Osteoblast (primary cell): ENCODE measurements around the gene KCNA10. TPM values are rescaled to one million over a fixed set of nuclear protein-coding genes. Genes with fewer than 3 reads are reported as not detected.

Source experiments
- DNase-seq: peaks from one replicate; pipeline ENCODE4 v3.0.0; 2011; ENCODE audit warnings: low spot score, mixed read lengths; ENCODE audit not compliant: insufficient read length; ENCODE audit errors: missing footprints
- H2AFZ ChIP-seq: 2 replicates; pipeline ENCODE4 v1.6.0; 2011; ENCODE audit warnings: mild to moderate bottlenecking, low read length
- H3K27ac ChIP-seq: 2 replicates; pipeline ENCODE4 v1.5.1; 2011; ENCODE audit warnings: mild to moderate bottlenecking, low read depth, low read length, moderate library complexity
- H3K27me3 ChIP-seq: 2 replicates; pipeline ENCODE4 v1.6.0; 2012; ENCODE audit warnings: mild to moderate bottlenecking, control low read depth, inconsistent platforms, low read length, moderate library complexity; ENCODE audit not compliant: insufficient read depth
- H3K36me3 ChIP-seq: 2 replicates; pipeline ENCODE4 v1.5.1; 2011; ENCODE audit warnings: mild to moderate bottlenecking, low read length, control low read depth, moderate library complexity; ENCODE audit not compliant: insufficient read depth
- H3K4me1 ChIP-seq: 2 replicates; pipeline ENCODE4 v1.5.1; 2011; ENCODE audit warnings: mild to moderate bottlenecking, low read length, control low read depth, moderate library complexity; ENCODE audit not compliant: insufficient read depth
- H3K4me2 ChIP-seq: 2 replicates; pipeline ENCODE4 v1.6.0; 2011; ENCODE audit warnings: mild to moderate bottlenecking, low read length; ENCODE audit not compliant: insufficient read depth
- H3K4me3 ChIP-seq: fragments of 200-600 bp; sonication (generic); 3 replicates; pipeline ENCODE4 v1.5.1; 2012; ENCODE audit warnings: mild to moderate bottlenecking, low read length, inconsistent platforms; ENCODE audit not compliant: insufficient read depth
- H3K79me2 ChIP-seq: 2 replicates; pipeline ENCODE4 v1.6.0; 2012; ENCODE audit warnings: mild to moderate bottlenecking, low read length, control low read depth, inconsistent platforms; ENCODE audit not compliant: insufficient read depth
- H3K9me3 ChIP-seq: 2 replicates; pipeline ENCODE4 v1.5.1; 2011; ENCODE audit warnings: low read depth, low read length, control low read depth
- H4K20me1 ChIP-seq: 2 replicates; pipeline ENCODE4 v1.6.0; 2012; ENCODE audit warnings: mild to moderate bottlenecking, low read length, control low read depth; ENCODE audit not compliant: insufficient read depth
- total RNA-seq: library from RNA; depleted of rRNA; stranded (reverse); fragments of >200 nt; gene quantifications from 2 replicates; pipeline ENCODE4 v1.2.3, GENCODE V29; 2012
- TF ChIP-seq, protein P1 (sequence below): IDR thresholded peaks from 2 replicates; pipeline ENCODE4 v1.5.1; 2011; ENCODE audit warnings: mild to moderate bottlenecking, low read depth, low read length, moderate library complexity; ENCODE audit errors: extremely low read depth

KCNA10 gene
- total RNA-seq, 1 donor, result not detected

DNA sequence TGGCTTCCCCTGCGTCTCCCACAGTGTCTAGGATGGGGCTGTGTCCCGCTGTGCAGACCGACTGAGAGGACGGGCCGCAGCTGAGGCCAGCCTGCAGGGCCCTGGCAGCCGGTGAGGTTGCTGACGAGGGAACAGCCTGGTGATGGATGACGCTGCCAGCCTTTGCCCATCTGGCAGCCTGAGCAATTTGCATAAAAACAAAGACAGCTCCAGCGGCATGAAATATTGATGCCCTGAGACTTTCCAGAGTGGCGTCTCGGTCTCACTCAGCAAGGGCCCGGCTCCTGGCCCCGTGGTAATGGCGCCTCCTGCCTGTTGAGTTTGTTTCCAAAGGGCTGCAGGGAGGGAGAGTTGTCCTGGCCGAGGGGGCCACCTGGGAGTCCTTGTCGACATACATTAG lies 19.1 kb upstream of the KCNA10 start:
- Histone ChIP-seq H3K36me3 (no peaks in the 10 kb centered on the region), H4K20me1 (no peaks in the 10 kb centered on the region), H3K27ac (no peak overlapping the region)

DNA sequence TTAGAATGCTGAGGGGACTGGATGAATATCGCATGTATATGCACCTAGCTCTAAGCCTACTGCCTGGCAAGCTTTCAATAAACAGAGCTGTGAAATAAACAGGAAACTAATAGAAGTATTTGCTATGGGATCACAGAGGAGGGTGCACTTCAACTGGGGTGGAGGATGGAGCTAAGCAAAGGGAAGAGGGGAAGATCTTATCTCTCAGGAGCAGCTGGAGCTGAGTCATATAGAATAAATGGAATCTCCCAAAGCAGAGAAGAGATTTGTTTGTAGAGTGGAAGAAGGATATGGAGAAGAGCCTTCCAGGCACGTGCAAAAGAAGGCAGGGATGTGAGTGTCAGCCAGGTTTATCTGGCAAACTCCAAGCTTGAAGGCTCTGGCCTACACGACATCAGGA lies 17.0 kb upstream of the KCNA10 start:
- no peaks in the 10 kb centered on the region for H3K4me1 ChIP-seq
- H3K4me2 ChIP-seq, result no peak overlapping the region
- H3K27me3 ChIP-seq, result peaks cover 5% of the 10 kb centered on the region
- H3K36me3 ChIP-seq, result no peaks in the 10 kb centered on the region
- H2AFZ ChIP-seq, result no peak overlapping the region
- H4K20me1 ChIP-seq, result no peaks in the 10 kb centered on the region
- H3K27ac ChIP-seq, result no peak overlapping the region
- no peak overlapping the region for H3K4me3 ChIP-seq
- TF ChIP-seq, protein P1, sequence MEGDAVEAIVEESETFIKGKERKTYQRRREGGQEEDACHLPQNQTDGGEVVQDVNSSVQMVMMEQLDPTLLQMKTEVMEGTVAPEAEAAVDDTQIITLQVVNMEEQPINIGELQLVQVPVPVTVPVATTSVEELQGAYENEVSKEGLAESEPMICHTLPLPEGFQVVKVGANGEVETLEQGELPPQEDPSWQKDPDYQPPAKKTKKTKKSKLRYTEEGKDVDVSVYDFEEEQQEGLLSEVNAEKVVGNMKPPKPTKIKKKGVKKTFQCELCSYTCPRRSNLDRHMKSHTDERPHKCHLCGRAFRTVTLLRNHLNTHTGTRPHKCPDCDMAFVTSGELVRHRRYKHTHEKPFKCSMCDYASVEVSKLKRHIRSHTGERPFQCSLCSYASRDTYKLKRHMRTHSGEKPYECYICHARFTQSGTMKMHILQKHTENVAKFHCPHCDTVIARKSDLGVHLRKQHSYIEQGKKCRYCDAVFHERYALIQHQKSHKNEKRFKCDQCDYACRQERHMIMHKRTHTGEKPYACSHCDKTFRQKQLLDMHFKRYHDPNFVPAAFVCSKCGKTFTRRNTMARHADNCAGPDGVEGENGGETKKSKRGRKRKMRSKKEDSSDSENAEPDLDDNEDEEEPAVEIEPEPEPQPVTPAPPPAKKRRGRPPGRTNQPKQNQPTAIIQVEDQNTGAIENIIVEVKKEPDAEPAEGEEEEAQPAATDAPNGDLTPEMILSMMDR, result no peak
- no peaks in the 10 kb centered on the region for H3K9me3 ChIP-seq
- no peaks in the 10 kb centered on the region for H3K79me2 ChIP-seq
- no peak for DNase-seq

More for the DNA sequence above, 19.1 kb upstream of the KCNA10 start:
- H3K4me1 ChIP-seq, result no peaks in the 10 kb centered on the region
- H3K4me3 ChIP-seq, result no peak overlapping the region
- H3K79me2 ChIP-seq, result no peaks in the 10 kb centered on the region
- H3K4me2 ChIP-seq, result no peak overlapping the region
- no peak overlapping the region for H2AFZ ChIP-seq
- H3K9me3 ChIP-seq, result no peaks in the 10 kb centered on the region
- no peaks in the 10 kb centered on the region for H3K27me3 ChIP-seq
- DNase-seq, result no peak
- TF ChIP-seq, protein P1, result no peak

DNA sequence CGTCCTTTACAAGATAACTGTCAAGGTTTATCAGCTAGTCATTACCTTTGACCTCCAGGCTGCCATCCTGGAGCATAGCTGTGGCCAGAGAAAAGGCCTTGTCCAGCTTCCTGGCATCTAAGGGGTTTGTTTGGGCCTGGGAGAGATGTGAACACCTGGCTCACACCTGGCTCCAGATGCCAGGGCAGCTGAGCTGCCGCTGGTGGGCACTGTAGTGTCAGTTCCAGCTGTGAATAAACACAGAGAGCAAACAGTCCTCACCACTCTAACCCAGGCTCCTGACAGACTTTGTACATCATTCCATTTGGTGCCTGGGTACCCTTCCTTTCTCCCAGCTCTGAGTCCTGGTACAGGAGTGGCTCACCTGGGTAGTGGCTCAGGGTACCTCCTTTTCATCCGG lies 14.3 kb upstream of the KCNA10 start:
- Histone ChIP-seq H2AFZ (no peak overlapping the region), H3K4me1 (no peaks in the 10 kb centered on the region), H3K9me3 (no peaks in the 10 kb centered on the region), H4K20me1 (no peaks in the 10 kb centered on the region), H3K4me3 (no peak overlapping the region), H3K27me3 (peaks cover 5% of the 10 kb centered on the region), H3K79me2 (no peaks in the 10 kb centered on the region), H3K4me2 (no peak overlapping the region), H3K27ac (no peak overlapping the region), H3K36me3 (no peaks in the 10 kb centered on the region)
- DNase-seq, result no peak
- TF ChIP-seq, protein P1, result no peak

DNA sequence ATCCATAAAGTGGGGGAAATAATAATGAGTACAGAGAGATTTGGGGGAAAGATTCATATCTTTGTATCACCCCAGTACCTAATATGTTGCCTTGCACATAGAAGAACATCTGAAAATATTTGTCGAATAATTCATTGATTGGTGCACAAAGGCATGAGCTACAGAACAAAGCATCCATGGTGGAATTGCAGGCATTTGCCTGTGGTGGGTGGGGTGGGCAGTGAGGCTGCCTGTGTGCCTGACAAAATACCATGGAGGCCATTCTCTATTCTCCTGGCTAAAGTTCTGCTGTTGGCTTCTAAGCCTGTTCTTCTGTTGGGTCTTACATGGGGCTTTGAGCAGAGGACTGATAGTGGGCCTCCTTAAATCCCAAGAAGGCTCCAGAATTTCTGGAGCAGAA lies 10.0 kb upstream of the KCNA10 start:
- Histone ChIP-seq H3K27ac (no peak overlapping the region), H3K79me2 (no peaks in the 10 kb centered on the region), H3K4me1 (no peaks in the 10 kb centered on the region), H2AFZ (no peak overlapping the region), H3K4me3 (no peak overlapping the region), H3K36me3 (no peaks in the 10 kb centered on the region), H4K20me1 (no peaks in the 10 kb centered on the region), H3K27me3 (peaks cover 12% of the 10 kb centered on the region), H3K9me3 (no peaks in the 10 kb centered on the region), H3K4me2 (no peak overlapping the region)
- TF ChIP-seq, protein P1, result no peak
- no peak for DNase-seq
